K562 (cell line): ENCODE data around the gene HVCN1. TPM values are rescaled to one million over a fixed set of nuclear protein-coding genes. Genes with fewer than 3 reads are reported as not detected.

Experiments used
- ATAC-seq: fragments of 200-7000 bp; cut with Tn5 transposase; 3 replicates; pipeline ENCODE4 v1.9.1; 2020; ENCODE audit warnings: moderate library complexity
- BruUV-seq: library from RNA; stranded (reverse); fragments of 400-500 nt; replicated peaks from 2 replicates; lab custom pipeline; 2021; lab: Mats Ljungman, UMichigan
- CTCF ChIA-PET: fragments of 300-600 bp; formaldehyde crosslinking; extraction: SDS; loops from one replicate; lab custom pipeline; 2021; ENCODE audit warnings: low intra/inter-chr PET ratio; lab: Yijun Ruan, JAX
- POLR2A ChIA-PET: fragments of 300-600, 350-650 bp; sonication (Branson Sonifier 250); formaldehyde crosslinking; extraction: SDS; loops from one replicate; lab custom pipeline; 2021; ENCODE audit warnings: antibody characterized with exemption, inconsistent platforms; lab: Yijun Ruan, JAX
- DNase-seq, 4 experiments: peaks; one replicate each; pipeline versions ENCODE4 v3.0.0 to v3.0.0-alpha.2; 2011 to 2018; ENCODE audit warnings: low spot score in 3 of 4, mixed read lengths in 3 of 4; ENCODE audit errors: extremely low read depth in 1 of 4
- FAIRE-seq: peaks from 2 replicates; lab custom pipeline; 2011; peaks lifted over from hg19 to GRCh38; lab: Jason Lieb, UNC
- H2AFZ ChIP-seq: 2 replicates; pipeline ENCODE4 v1.6.0; 2011; ENCODE audit warnings: low read depth, low read length, control low read depth, inconsistent platforms
- H3K27ac ChIP-seq: fragments of 200-600 bp; 3 replicates; pipeline ENCODE4 v1.8.0; 2011; ENCODE audit warnings: low read depth, mild to moderate bottlenecking, control low read depth, inconsistent platforms, low read length, moderate library complexity, mixed read lengths; ENCODE audit errors: extremely low read depth
- H3K27me3 ChIP-seq, 2 experiments: fragments of 300-600 bp in 1 of 2; 2 replicates in 1 of 2; 3 replicates in 1 of 2; pipeline versions ENCODE4 v1.6.0 to v1.8.0; 2011; ENCODE audit warnings: inconsistent platforms in 2 of 2, low read length in 2 of 2, mild to moderate bottlenecking in 1 of 2, mixed read lengths in 1 of 2, moderate library complexity in 1 of 2; ENCODE audit not compliant: control insufficient read depth in 2 of 2, insufficient read depth in 2 of 2
- H3K36me3 ChIP-seq: fragments of 300-600 bp; 3 replicates; pipeline ENCODE4 v1.8.0; 2011; ENCODE audit warnings: mild to moderate bottlenecking, low read length, inconsistent platforms; ENCODE audit not compliant: control insufficient read depth, insufficient read depth
- H3K4me1 ChIP-seq, 2 experiments: fragments of 200-600 bp in 1 of 2; replicated peaks in 1 of 2; 2 replicates in 1 of 2; 3 replicates in 1 of 2; pipeline versions ENCODE4 v1.5.1 to v1.8.0; 2011; ENCODE audit warnings: inconsistent platforms in 2 of 2, low read length in 2 of 2, mild to moderate bottlenecking in 1 of 2, mixed read lengths in 1 of 2, moderate library complexity in 1 of 2; ENCODE audit not compliant: control insufficient read depth in 2 of 2, insufficient read depth in 2 of 2
- H3K4me2 ChIP-seq: 2 replicates; pipeline ENCODE4 v1.6.1; 2011; ENCODE audit warnings: low read length, control low read depth, inconsistent platforms, mixed read lengths; ENCODE audit not compliant: insufficient read depth
- H3K4me3 ChIP-seq: fragments of 200-600 bp; sonication (generic), shearing (Covaris generic); 2 replicates; pipeline ENCODE4 v1.5.1; 2016; ENCODE audit warnings: control low read depth, inconsistent platforms
- H3K79me2 ChIP-seq: fragments of 200-600 bp; 3 replicates; pipeline ENCODE4 v1.8.0; 2011; ENCODE audit warnings: low read length, inconsistent platforms; ENCODE audit not compliant: control insufficient read depth, insufficient read depth
- H3K9ac ChIP-seq, 2 experiments: 2 replicates each; pipeline versions ENCODE4 v1.6.0 to v1.6.1; 2011; ENCODE audit warnings: low read depth in 2 of 2, low read length in 2 of 2, control low read depth in 1 of 2, inconsistent platforms in 1 of 2, mild to moderate bottlenecking in 1 of 2, mixed read lengths in 1 of 2; ENCODE audit not compliant: insufficient read depth in 1 of 2
- H3K9me1 ChIP-seq: one replicate; pipeline ENCODE4 v1.6.0; 2011; ENCODE audit warnings: inconsistent platforms, mild to moderate bottlenecking, low read length, moderate library complexity; ENCODE audit not compliant: control insufficient read depth, insufficient read depth
- H3K9me3 ChIP-seq: replicated peaks from 2 replicates; pipeline ENCODE4 v1.5.1; 2011; ENCODE audit warnings: low read depth, low read length, inconsistent platforms; ENCODE audit not compliant: control insufficient read depth, insufficient read depth
- H4K20me1 ChIP-seq: replicated peaks from 2 replicates; pipeline ENCODE4 v1.6.1; 2011; ENCODE audit warnings: low read length, inconsistent platforms, mixed read lengths; ENCODE audit not compliant: control insufficient read depth, insufficient read depth
- BRF1 ChIP-seq: IDR thresholded peaks from 3 replicates; pipeline ENCODE4 v1.6.1; 2011; ENCODE audit warnings: borderline replicate concordance, mild to moderate bottlenecking; ENCODE audit not compliant: insufficient read length; ENCODE audit errors: extremely low read depth
- PRMT5 ChIP-seq: sonication (generic); formaldehyde crosslinking; IDR thresholded peaks from 2 replicates; pipeline ENCODE4 v1.5.0; 2020; ENCODE audit warnings: missing genetic modification reagents
- TAF9B ChIP-seq: fragments of 450-650 bp; IDR thresholded peaks from 2 replicates; pipeline ENCODE4 v1.6.1; 2018; ENCODE audit warnings: mild to moderate bottlenecking; ENCODE audit not compliant: partially characterized antibody
- WGBS: fragments of 100-300 bp; shearing (Covaris generic); methylation state at CpG from one replicate; pipeline ENCODE4 v1.1.6; 2016; ENCODE audit warnings: low coverage, mixed read lengths; ENCODE audit not compliant: insufficient coverage; ENCODE audit errors: missing lambda C conversion rate; 5-methylcytosine and 5-hydroxymethylcytosine counted together
- in situ Hi-C: fragments of 300-500 bp; cut with MboI; formaldehyde crosslinking; loops from 4 replicates; pipeline ENCODE4 v1.15.0; 2018; ENCODE audit warnings: inconsistent platforms, mixed read lengths
- intact Hi-C: fragments of 100-400 bp; cut with micrococcal nuclease; formaldehyde crosslinking; loops from 2 replicates; pipeline ENCODE4 v1.14.2; 2022
- polyA plus RNA-seq, 8 experiments: library from polyadenylated mRNA; depleted of rRNA in 4 of 8; stranded (reverse) in 5 of 8; unstranded in 3 of 8; fragments of >200 nt; fragmentation: Nextera tagmentation in 2 of 8; fragmentation: Illumina TruSeq in 1 of 8; extraction: Ambion mirVana in 2 of 8; extraction: Trizol in 1 of 8; gene quantifications; 2 replicates each; pipeline versions ENCODE4 v1.2.1 to v1.2.3, GENCODE V29; 2011 to 2014; ENCODE audit warnings: inconsistent platforms in 1 of 8, missing spikeins in 1 of 8
- total RNA-seq, 7 experiments: library from RNA; depleted of rRNA in 6 of 7; stranded (reverse); fragments of >200 nt in 6 of 7; fragmentation: Illumina TruSeq in 2 of 7; extraction: Trizol in 2 of 7; gene quantifications; 2 replicates each; pipeline versions ENCODE4 v1.2.1 to v1.2.3, GENCODE V29; 2011 to 2021; ENCODE audit warnings: low replicate concordance in 1 of 7
- TF ChIP-seq, protein P1 (sequence below), 2 experiments: fragments of 450-650 bp in 1 of 2; IDR thresholded peaks; 2 replicates each; pipeline ENCODE4 v1.6.1; 2011 to 2017; ENCODE audit warnings: low read depth in 2 of 2, antibody characterized with exemption in 1 of 2, borderline replicate concordance in 1 of 2, low read length in 1 of 2, mild to moderate bottlenecking in 1 of 2, mixed read lengths in 1 of 2; ENCODE audit not compliant: control insufficient read depth in 1 of 2
- TF ChIP-seq, protein P2 (sequence below): sonication (generic); formaldehyde crosslinking; IDR thresholded peaks from 2 replicates; pipeline ENCODE4 v1.8.1; 2023; ENCODE audit warnings: missing genetic modification reagents, mild to moderate bottlenecking, borderline replicate concordance

HVCN1 gene
- total and polyA plus RNA-seq, 9 of the 15 experiments (the other 6 are each of a cell fraction or from before 2014, with no cell fraction given) = 0.21 to 1.4 (median 0.74) TPM

DNA sequence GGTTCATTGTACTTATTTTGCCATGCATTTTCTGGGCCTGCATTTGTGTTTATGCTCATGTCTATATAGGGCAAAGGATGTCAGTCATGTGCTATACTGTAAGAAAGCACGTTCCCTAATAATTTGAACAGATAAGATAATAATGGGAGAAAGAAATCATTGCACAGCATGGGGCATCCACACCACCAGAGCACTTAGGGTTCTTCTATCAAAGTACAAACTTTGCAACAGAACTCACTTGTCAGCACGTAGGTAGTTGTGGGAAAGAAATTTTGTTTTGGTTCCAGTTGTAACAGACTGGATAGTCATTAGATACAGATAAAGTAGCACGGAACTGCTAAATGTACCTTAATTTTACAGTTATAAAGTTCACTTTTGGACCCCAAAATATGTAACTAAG is 43.7 kb upstream of the HVCN1 start:
- POLR2A ChIA-PET = interaction anchor here (0.9 kb wide), 1 partner anchor 13 kb away, joined by 4 read pairs; no protein-coding TSS in a partner anchor
- Histone ChIP-seq H3K27ac (no peak overlapping the region), H3K9me1 (no peaks in the 10 kb centered on the region), H4K20me1 (peaks cover 20% of the 10 kb centered on the region), H3K9me3 (no peaks in the 10 kb centered on the region), H3K4me3 (no peak overlapping the region), H3K9ac (no peak overlapping the region), H3K36me3 (peaks cover 91% of the 10 kb centered on the region), H3K79me2 (peaks cover 95% of the 10 kb centered on the region), H3K4me2 (no peak overlapping the region), H3K27me3 (no peaks in the 10 kb centered on the region), H2AFZ (no peak overlapping the region), H3K4me1 (peaks cover 9% of the 10 kb centered on the region in 2 experiments; a peak in 4 of 5 replicates)
- no peak for ATAC-seq
- TF ChIP-seq, protein P1, sequence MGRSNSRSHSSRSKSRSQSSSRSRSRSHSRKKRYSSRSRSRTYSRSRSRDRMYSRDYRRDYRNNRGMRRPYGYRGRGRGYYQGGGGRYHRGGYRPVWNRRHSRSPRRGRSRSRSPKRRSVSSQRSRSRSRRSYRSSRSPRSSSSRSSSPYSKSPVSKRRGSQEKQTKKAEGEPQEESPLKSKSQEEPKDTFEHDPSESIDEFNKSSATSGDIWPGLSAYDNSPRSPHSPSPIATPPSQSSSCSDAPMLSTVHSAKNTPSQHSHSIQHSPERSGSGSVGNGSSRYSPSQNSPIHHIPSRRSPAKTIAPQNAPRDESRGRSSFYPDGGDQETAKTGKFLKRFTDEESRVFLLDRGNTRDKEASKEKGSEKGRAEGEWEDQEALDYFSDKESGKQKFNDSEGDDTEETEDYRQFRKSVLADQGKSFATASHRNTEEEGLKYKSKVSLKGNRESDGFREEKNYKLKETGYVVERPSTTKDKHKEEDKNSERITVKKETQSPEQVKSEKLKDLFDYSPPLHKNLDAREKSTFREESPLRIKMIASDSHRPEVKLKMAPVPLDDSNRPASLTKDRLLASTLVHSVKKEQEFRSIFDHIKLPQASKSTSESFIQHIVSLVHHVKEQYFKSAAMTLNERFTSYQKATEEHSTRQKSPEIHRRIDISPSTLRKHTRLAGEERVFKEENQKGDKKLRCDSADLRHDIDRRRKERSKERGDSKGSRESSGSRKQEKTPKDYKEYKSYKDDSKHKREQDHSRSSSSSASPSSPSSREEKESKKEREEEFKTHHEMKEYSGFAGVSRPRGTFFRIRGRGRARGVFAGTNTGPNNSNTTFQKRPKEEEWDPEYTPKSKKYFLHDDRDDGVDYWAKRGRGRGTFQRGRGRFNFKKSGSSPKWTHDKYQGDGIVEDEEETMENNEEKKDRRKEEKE (IDR thresholded peaks at IDR 0.05; ENCODE audit: borderline replicate concordance in 1 of 2, control insufficient read depth in 1 of 2, low read depth in 2 of 2, low read length in 1 of 2) = no peak
- TF ChIP-seq, protein P2, sequence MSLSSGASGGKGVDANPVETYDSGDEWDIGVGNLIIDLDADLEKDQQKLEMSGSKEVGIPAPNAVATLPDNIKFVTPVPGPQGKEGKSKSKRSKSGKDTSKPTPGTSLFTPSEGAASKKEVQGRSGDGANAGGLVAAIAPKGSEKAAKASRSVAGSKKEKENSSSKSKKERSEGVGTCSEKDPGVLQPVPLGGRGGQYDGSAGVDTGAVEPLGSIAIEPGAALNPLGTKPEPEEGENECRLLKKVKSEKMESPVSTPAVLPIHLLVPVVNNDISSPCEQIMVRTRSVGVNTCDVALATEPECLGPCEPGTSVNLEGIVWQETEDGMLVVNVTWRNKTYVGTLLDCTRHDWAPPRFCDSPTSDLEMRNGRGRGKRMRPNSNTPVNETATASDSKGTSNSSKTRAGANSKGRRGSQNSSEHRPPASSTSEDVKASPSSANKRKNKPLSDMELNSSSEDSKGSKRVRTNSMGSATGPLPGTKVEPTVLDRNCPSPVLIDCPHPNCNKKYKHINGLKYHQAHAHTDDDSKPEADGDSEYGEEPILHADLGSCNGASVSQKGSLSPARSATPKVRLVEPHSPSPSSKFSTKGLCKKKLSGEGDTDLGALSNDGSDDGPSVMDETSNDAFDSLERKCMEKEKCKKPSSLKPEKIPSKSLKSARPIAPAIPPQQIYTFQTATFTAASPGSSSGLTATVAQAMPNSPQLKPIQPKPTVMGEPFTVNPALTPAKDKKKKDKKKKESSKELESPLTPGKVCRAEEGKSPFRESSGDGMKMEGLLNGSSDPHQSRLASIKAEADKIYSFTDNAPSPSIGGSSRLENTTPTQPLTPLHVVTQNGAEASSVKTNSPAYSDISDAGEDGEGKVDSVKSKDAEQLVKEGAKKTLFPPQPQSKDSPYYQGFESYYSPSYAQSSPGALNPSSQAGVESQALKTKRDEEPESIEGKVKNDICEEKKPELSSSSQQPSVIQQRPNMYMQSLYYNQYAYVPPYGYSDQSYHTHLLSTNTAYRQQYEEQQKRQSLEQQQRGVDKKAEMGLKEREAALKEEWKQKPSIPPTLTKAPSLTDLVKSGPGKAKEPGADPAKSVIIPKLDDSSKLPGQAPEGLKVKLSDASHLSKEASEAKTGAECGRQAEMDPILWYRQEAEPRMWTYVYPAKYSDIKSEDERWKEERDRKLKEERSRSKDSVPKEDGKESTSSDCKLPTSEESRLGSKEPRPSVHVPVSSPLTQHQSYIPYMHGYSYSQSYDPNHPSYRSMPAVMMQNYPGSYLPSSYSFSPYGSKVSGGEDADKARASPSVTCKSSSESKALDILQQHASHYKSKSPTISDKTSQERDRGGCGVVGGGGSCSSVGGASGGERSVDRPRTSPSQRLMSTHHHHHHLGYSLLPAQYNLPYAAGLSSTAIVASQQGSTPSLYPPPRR (CRISPR knock-in tag) = no peak
- TF ChIP-seq PRMT5 (no peak), BRF1 (no peak), TAF9B (no peak)
- 87% methylated on average over 3 of the region's 3 CpGs for WGBS
- DNase-seq = no peak
- BruUV-seq = no TSS peak
- CTCF ChIA-PET = no interaction called here
- FAIRE-seq = no peak
- intact Hi-C loops (no loop called here), in situ Hi-C loops (no loop called here)
